A549 treated with AZD9567 at 1 μM for 4 hours (cell line): ENCODE results near the gene POLR3B. TPM values are rescaled to one million over a fixed set of nuclear protein-coding genes. Genes with fewer than 3 reads are reported as not detected.

Experiments
- total RNA-seq: library from RNA; stranded (reverse); fragments of 200-300 nt; extraction: Qiagen RNA extraction; gene quantifications from 5 replicates; pipeline ENCODE4 v1.2.3, GENCODE V29; 2022; ENCODE audit not compliant: insufficient read depth

POLR3B gene
- 5.5 to 8.0 TPM (median 5.6 TPM) in 5 replicates for total RNA-seq

DNA sequence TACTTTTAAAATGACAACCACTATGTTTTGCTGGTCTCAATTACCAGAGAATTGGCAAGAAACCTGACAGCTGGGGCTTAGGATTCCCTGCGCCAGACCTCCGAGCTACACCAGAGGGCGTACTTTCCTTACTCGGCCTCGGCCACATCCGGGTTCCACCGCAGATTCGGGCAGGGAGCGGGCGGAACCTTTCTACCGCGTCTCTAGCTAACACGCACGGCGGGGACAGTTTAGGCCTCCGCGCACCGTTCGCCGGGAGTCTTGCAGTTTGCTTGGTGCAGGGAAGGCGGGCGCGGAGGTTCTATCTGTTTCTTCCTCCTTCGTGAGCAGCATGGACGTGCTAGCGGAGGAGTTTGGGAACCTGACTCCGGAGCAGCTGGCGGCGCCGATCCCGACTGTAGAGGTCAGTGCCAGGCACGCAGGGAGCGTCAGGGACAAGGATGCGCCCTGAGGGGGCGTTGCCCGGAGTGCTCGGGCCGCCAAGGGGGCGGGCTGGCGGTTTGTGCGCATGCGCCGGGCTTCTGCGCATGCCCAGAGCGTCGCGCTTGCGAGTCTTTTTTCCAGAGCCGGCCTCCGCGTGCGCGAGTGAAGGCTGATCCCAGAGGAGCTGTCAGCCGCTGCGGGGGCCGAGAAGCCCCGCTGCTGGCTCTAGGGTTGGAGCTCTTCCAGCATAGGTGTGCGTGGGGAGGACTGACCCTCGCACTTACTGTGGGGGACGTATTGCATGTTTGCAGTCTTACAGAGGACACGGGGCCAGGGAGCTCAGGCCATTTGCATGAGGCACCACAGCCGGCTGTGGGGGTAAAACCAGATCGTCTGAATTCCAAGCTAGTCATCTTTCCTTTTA lies at the start of gene POLR3B:
Gene POLR3B, plus strand, starts transcription at position 200 of the 847 bp plus-strand sequence. Its CDS starts 132 bp downstream, at position 332.

Other genes with a start within 250 kb of the POLR3B start
- gene NUAK1, start 218.8 kb upstream of the POLR3B start, total RNA-seq = 4.6 to 21.1 TPM (median 5.8 TPM) in 5 replicates
- 69.7 to 87.6 TPM (median 76.8 TPM) in 5 replicates for gene CKAP4, start 109.7 kb upstream of the POLR3B start, total RNA-seq
- gene TCP11L2, start 55.0 kb upstream of the POLR3B start, total RNA-seq = 2.0 to 2.5 TPM (median 2.4 TPM) in 5 replicates
- gene RFX4, start 225.3 kb downstream of the POLR3B start, total RNA-seq = 0.04 TPM in 1 of 5 replicates, not detected in the others